GM12874 (cell line): Measurements from ENCODE around the gene NCOR1.

Source experiments
- CTCF ChIP-seq: IDR thresholded peaks from 2 replicates; pipeline ENCODE4 v1.5.1; 2011; ENCODE audit warnings: low read depth, mild to moderate bottlenecking, control low read depth, low read length, moderate library complexity; ENCODE audit not compliant: insufficient read depth

NCOR1 gene

GRCh38 chr17:16083223-16083622, 132.1 kb downstream of the NCOR1 start:
- TF ChIP-seq CTCF = no peak

GRCh38 chr17:16081507-16082087, 133.7 kb downstream of the NCOR1 start:
- no peak for TF ChIP-seq CTCF

GRCh38 chr17:16080366-16080765, 135.0 kb downstream of the NCOR1 start:
- TF ChIP-seq CTCF = no peak

GRCh38 chr17:16075949-16076348, 139.4 kb downstream of the NCOR1 start:
- TF ChIP-seq CTCF = no peak

GRCh38 chr17:16074423-16074822, 140.9 kb downstream of the NCOR1 start:
- no peak for TF ChIP-seq CTCF

GRCh38 chr17:16073845-16074244, 141.5 kb downstream of the NCOR1 start:
- no peak for TF ChIP-seq CTCF

GRCh38 chr17:16072031-16072430, 143.3 kb downstream of the NCOR1 start:
- TF ChIP-seq CTCF = no peak

- no peak for TF ChIP-seq CTCF
Observed at GRCh38 chr17:16068323-16068722, 147.0 kb downstream of the NCOR1 start.
